ENCODE results near the gene RBBP8NL.
A peak's percentile ranks its signal among the peaks of the same experiment; 100 is the strongest.

RBBP8NL gene

GRCh38 chr20:62419759-62420158 lies 7.6 kb downstream of the RBBP8NL start:
- no peak for DNase-seq

- no peak for DNase-seq
These were observed 8.4 kb downstream of the RBBP8NL start for GRCh38 chr20:62418709-62419487.

GRCh38 chr20:62417981-62418708 lies 9.2 kb downstream of the RBBP8NL start:
- no peak for DNase-seq

GRCh38 chr20:62416651-62417637 lies 10.4 kb downstream of the RBBP8NL start:
- no peak for DNase-seq

- no peak for DNase-seq
These were observed 11.8 kb downstream of the RBBP8NL start for GRCh38 chr20:62415354-62416111.

GRCh38 chr20:62413896-62414481 lies 13.3 kb downstream of the RBBP8NL start:
- no peak for DNase-seq

GRCh38 chr20:62413025-62413570 lies 14.2 kb downstream of the RBBP8NL start:
- DNase-seq: no peak

- DNase-seq: no peak
These were observed 14.9 kb downstream of the RBBP8NL start for GRCh38 chr20:62412194-62413024.

GRCh38 chr20:62411479-62412193 lies 15.7 kb downstream of the RBBP8NL start:
- no peak for DNase-seq

- no peak for DNase-seq
These were observed 16.4 kb downstream of the RBBP8NL start for GRCh38 chr20:62410746-62411478.

GRCh38 chr20:62409931-62410745 lies 17.2 kb downstream of the RBBP8NL start:
- DNase-seq: no peak

- no peak for DNase-seq
These were observed 18.1 kb downstream of the RBBP8NL start for GRCh38 chr20:62409086-62409853.

GRCh38 chr20:62408640-62409039 lies 18.7 kb downstream of the RBBP8NL start:
- no peak for DNase-seq

GRCh38 chr20:62408055-62408454 lies 19.3 kb downstream of the RBBP8NL start:
- no peak for DNase-seq

GRCh38 chr20:62407221-62407992 lies 19.9 kb downstream of the RBBP8NL start, which contains the start of gene CABLES2:
Gene CABLES2, minus strand, starts transcription at chr20:62407285. Its CDS starts 9 bp downstream, at chr20:62407276.
- DNase-seq: peak; percentile 74

GRCh38 chr20:62406635-62407176 lies 20.6 kb downstream of the RBBP8NL start:
- no peak for DNase-seq
